Measurements from ENCODE around the gene ROR2. TPM values are rescaled to one million over a fixed set of nuclear protein-coding genes. Genes with fewer than 3 reads are reported as not detected.

The ROR2 gene
- total and polyA plus RNA-seq, 2 experiments from 2014 or later: 8.1 to 18.8 TPM

DNA sequence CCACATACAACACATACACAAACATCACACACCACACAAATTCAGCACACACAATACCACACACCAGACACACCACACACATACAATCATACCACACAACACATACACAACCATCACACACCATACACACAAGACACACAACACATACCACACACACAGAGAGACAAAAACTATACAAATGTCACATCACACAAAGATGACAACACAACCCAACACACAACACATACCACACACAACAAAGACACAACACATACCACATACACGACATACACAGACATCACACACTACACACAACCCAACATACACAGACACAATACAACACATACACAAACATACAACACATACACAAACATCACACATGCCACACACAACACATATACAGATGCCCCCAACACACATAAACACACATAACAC, 44.8 kb downstream of the ROR2 start:
- H3K36me3 ChIP-seq (ENCODE audit: insufficient read depth): no peaks in the 10 kb centered on the region
- 0 out of 2 replicates have a peak, but pooled peaks cover 9% of the 10 kb centered on the region for H3K79me2 ChIP-seq (replicated peaks; ENCODE audit: insufficient read depth)
- H3F3A ChIP-seq (replicated peaks; ENCODE audit: low read depth): no peaks in the 10 kb centered on the region; the same call in 1 of the 2 replicates
- Mint-ChIP-seq H3K4me3 (no peak overlapping the region), H3K9me3 (no peaks in the 10 kb centered on the region), H3K4me1 (peaks cover 48% of the 10 kb centered on the region), H3K36me3 (ENCODE audit: low read depth) (no peaks in the 10 kb centered on the region), H3K27me3 (ENCODE audit: insufficient read depth, low read depth, poor library complexity) (peaks cover 2% of the 10 kb centered on the region), H3K27ac (no peak overlapping the region)
- TF ChIP-seq, protein P1, sequence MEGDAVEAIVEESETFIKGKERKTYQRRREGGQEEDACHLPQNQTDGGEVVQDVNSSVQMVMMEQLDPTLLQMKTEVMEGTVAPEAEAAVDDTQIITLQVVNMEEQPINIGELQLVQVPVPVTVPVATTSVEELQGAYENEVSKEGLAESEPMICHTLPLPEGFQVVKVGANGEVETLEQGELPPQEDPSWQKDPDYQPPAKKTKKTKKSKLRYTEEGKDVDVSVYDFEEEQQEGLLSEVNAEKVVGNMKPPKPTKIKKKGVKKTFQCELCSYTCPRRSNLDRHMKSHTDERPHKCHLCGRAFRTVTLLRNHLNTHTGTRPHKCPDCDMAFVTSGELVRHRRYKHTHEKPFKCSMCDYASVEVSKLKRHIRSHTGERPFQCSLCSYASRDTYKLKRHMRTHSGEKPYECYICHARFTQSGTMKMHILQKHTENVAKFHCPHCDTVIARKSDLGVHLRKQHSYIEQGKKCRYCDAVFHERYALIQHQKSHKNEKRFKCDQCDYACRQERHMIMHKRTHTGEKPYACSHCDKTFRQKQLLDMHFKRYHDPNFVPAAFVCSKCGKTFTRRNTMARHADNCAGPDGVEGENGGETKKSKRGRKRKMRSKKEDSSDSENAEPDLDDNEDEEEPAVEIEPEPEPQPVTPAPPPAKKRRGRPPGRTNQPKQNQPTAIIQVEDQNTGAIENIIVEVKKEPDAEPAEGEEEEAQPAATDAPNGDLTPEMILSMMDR (conservative IDR thresholded peaks at IDR 0.05; ENCODE audit: low read depth in 2 of 2): no peak
- TF ChIP-seq, protein P2, sequence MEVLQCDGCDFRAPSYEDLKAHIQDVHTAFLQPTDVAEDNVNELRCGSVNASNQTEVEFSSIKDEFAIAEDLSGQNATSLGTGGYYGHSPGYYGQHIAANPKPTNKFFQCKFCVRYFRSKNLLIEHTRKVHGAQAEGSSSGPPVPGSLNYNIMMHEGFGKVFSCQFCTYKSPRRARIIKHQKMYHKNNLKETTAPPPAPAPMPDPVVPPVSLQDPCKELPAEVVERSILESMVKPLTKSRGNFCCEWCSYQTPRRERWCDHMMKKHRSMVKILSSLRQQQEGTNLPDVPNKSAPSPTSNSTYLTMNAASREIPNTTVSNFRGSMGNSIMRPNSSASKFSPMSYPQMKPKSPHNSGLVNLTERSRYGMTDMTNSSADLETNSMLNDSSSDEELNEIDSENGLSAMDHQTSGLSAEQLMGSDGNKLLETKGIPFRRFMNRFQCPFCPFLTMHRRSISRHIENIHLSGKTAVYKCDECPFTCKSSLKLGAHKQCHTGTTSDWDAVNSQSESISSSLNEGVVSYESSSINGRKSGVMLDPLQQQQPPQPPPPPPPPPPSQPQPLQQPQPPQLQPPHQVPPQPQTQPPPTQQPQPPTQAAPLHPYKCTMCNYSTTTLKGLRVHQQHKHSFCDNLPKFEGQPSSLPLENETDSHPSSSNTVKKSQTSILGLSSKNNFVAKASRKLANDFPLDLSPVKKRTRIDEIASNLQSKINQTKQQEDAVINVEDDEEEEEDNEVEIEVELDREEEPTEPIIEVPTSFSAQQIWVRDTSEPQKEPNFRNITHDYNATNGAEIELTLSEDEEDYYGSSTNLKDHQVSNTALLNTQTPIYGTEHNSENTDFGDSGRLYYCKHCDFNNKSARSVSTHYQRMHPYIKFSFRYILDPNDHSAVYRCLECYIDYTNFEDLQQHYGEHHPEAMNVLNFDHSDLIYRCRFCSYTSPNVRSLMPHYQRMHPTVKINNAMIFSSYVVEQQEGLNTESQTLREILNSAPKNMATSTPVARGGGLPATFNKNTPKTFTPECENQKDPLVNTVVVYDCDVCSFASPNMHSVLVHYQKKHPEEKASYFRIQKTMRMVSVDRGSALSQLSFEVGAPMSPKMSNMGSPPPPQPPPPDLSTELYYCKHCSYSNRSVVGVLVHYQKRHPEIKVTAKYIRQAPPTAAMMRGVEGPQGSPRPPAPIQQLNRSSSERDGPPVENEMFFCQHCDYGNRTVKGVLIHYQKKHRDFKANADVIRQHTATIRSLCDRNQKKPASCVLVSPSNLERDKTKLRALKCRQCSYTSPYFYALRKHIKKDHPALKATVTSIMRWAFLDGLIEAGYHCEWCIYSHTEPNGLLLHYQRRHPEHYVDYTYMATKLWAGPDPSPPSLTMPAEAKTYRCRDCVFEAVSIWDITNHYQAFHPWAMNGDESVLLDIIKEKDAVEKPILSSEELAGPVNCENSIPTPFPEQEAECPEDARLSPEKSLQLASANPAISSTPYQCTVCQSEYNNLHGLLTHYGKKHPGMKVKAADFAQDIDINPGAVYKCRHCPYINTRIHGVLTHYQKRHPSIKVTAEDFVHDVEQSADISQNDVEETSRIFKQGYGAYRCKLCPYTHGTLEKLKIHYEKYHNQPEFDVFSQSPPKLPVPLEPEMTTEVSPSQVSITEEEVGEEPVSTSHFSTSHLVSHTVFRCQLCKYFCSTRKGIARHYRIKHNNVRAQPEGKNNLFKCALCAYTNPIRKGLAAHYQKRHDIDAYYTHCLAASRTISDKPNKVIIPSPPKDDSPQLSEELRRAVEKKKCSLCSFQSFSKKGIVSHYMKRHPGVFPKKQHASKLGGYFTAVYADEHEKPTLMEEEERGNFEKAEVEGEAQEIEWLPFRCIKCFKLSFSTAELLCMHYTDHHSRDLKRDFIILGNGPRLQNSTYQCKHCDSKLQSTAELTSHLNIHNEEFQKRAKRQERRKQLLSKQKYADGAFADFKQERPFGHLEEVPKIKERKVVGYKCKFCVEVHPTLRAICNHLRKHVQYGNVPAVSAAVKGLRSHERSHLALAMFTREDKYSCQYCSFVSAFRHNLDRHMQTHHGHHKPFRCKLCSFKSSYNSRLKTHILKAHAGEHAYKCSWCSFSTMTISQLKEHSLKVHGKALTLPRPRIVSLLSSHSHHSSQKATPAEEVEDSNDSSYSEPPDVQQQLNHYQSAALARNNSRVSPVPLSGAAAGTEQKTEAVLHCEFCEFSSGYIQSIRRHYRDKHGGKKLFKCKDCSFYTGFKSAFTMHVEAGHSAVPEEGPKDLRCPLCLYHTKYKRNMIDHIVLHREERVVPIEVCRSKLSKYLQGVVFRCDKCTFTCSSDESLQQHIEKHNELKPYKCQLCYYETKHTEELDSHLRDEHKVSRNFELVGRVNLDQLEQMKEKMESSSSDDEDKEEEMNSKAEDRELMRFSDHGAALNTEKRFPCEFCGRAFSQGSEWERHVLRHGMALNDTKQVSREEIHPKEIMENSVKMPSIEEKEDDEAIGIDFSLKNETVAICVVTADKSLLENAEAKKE (CRISPR knock-in tag; IDR thresholded peaks at IDR 0.05): no peak
- TF ChIP-seq CREB1 (CRISPR knock-in tag; IDR thresholded peaks at IDR 0.05; ENCODE audit: low read depth) (no peak), EZH2 (IDR thresholded peaks at IDR 0.05; ENCODE audit: low read depth, unreplicated experiment) (no peak), JUNB (IDR thresholded peaks at IDR 0.05; ENCODE audit: unreplicated experiment) (no peak), STAT1 (IDR thresholded peaks at IDR 0.05; ENCODE audit: unreplicated experiment) (no peak), NANOG (IDR thresholded peaks at IDR 0.05; ENCODE audit: borderline replicate concordance) (no peak), EZH2phosphoT487 (IDR thresholded peaks at IDR 0.05; ENCODE audit: unreplicated experiment) (no peak), POLR2AphosphoS5 (IDR thresholded peaks at IDR 0.05; ENCODE audit: low read depth) (no peak), ZNF114 (CRISPR knock-in tag; IDR thresholded peaks at IDR 0.05) (no peak), ZNF331 (CRISPR knock-in tag; IDR thresholded peaks at IDR 0.05; ENCODE audit: low read depth) (no peak)
- TF ChIP-seq, protein P3, sequence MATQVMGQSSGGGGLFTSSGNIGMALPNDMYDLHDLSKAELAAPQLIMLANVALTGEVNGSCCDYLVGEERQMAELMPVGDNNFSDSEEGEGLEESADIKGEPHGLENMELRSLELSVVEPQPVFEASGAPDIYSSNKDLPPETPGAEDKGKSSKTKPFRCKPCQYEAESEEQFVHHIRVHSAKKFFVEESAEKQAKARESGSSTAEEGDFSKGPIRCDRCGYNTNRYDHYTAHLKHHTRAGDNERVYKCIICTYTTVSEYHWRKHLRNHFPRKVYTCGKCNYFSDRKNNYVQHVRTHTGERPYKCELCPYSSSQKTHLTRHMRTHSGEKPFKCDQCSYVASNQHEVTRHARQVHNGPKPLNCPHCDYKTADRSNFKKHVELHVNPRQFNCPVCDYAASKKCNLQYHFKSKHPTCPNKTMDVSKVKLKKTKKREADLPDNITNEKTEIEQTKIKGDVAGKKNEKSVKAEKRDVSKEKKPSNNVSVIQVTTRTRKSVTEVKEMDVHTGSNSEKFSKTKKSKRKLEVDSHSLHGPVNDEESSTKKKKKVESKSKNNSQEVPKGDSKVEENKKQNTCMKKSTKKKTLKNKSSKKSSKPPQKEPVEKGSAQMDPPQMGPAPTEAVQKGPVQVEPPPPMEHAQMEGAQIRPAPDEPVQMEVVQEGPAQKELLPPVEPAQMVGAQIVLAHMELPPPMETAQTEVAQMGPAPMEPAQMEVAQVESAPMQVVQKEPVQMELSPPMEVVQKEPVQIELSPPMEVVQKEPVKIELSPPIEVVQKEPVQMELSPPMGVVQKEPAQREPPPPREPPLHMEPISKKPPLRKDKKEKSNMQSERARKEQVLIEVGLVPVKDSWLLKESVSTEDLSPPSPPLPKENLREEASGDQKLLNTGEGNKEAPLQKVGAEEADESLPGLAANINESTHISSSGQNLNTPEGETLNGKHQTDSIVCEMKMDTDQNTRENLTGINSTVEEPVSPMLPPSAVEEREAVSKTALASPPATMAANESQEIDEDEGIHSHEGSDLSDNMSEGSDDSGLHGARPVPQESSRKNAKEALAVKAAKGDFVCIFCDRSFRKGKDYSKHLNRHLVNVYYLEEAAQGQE (IDR thresholded peaks at IDR 0.05; ENCODE audit: unreplicated experiment): no peak
- TF ChIP-seq, protein P4, sequence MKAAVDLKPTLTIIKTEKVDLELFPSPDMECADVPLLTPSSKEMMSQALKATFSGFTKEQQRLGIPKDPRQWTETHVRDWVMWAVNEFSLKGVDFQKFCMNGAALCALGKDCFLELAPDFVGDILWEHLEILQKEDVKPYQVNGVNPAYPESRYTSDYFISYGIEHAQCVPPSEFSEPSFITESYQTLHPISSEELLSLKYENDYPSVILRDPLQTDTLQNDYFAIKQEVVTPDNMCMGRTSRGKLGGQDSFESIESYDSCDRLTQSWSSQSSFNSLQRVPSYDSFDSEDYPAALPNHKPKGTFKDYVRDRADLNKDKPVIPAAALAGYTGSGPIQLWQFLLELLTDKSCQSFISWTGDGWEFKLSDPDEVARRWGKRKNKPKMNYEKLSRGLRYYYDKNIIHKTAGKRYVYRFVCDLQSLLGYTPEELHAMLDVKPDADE (IDR thresholded peaks at IDR 0.05): no peak
- no peak overlapping the region for H3K4me2 ChIP-seq
- 0 out of 2 replicates have a peak, but pooled peaks cover 8% of the 10 kb centered on the region for H3K27me3 ChIP-seq (ENCODE audit: insufficient read depth)
- DNase-seq (ENCODE audit: low spot score) (no peak), ATAC-seq (no peak)
- no peak overlapping the region for H3K27ac ChIP-seq (ENCODE audit: low read depth)
- H3K4me1 ChIP-seq (ENCODE audit: insufficient read depth): peaks cover 65% of the 10 kb centered on the region
- no peaks in the 10 kb centered on the region for H3K9me2 ChIP-seq (ENCODE audit: insufficient read depth)
- H4K20me1 ChIP-seq (replicated peaks; ENCODE audit: insufficient read depth): peaks cover 13% of the 10 kb centered on the region
- no peak overlapping the region for H2AFZ ChIP-seq
- H3K4me3 ChIP-seq: no peak overlapping the region

Data from GM23338 (cell line).